GM10847 (cell line): ENCODE measurements around the gene NEUROD2.

Source experiments
- POLR2A ChIP-seq: IDR thresholded peaks from 2 replicates; pipeline ENCODE4 v1.6.1; 2011; ENCODE audit not compliant: insufficient read length; ENCODE audit errors: extremely low read depth

Gene NEUROD2

DNA sequence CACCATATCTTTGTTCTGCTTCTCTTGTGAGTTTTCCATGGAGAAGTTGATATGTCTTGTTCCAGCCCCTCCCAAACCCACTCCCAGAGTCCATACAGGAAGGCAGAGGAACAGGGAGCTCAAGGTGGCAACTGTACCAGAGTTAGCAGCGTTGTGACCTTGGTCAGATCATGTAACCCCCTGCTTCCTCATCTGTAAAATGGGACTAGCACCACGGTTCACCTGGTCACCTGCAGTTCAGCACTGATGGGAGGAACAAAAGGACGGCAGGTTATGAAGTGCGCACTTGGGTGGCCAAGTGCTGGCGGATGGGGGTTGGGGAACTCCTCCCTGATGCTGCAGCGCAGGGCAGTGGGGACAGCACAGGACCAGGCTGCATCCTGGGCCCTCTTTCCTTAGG is 7.7 kb upstream of the NEUROD2 start:
- TF ChIP-seq POLR2A = no peak

DNA sequence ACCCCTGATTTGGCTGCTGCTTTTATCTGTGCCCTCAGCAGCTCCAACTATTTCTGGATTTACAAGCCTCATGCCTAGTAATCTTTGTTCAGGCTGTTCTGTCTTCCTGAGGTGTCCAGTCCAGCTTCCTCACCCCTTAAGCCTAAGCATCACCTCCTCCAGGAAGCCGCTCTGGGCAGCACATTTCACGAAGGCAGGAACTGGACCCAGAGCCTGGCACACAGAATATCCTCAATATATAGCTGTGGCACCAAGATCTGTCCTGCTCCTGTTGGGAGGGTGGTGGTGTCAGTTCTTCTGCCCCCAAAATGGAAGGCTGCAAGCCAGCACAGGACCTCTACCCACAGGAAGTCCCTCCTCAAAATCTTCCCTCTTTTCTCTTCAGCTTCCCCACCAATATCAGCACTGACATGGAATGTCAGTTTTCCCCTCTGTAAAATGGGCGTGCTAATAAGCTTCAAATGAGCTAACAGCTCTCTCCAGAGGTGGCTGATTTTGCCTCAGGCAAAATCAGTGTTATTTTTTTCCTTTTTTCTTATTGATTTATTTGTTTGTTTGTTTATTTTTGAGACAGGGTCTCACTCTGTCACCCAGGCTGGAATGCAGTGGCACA is 6.9 kb upstream of the NEUROD2 start:
- TF ChIP-seq POLR2A = no peak

DNA sequence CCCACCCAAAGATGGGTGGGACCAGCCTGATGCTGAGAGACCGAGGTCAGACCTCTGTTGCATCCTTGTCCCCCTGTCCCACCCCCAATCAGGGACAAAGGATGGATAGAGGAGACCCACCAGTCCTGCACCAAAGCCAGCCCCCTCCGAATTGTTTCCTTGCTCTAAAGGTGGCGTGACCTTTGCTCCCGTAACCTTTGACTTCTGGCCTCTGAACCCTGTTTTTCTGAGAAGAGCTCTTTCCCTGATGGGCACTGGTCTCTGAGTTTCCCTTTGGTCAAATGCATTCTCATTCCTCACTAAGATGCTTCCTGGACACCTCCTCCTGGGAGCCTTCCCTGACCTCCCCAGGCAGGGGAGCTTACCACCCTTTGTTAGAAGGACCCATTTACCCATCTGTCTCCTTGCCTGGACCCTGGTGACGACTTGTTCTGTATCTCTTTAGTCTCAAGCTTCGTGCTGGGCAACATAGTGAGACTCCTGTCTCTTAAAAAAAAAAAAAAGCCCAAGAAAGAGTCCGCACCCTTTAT is 5.3 kb upstream of the NEUROD2 start:
- no peak for TF ChIP-seq POLR2A

DNA sequence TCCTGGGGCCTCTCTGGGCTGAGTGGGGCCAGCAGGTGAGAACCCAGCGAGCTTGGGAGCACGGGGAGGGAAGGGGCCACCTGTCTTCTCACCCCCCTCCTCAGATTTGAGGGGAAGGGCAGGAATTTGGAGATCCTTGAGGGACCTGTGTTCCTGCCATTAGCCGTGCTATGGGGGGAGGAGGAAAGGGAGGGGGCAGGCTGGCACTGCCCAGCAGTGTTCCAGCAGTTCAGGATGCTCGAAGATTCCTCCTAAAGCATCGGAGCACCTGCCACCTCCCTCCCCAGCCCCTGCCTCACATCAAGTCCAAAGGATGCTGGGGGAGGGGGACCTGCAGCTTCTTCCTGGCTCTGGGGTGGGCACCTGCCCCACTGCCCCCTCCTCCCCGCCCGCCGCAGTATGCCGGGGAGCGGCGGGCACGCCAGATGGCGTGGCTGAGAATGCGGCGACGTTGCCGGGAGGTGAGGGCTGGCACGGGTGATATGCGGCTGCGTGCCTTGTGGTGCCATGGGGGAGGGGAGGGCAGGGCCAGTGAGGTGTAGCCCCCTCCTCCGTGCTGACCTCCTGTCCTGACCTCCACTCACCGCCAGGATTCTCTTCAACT is 4.7 kb upstream of the NEUROD2 start:
- TF ChIP-seq POLR2A = no peak

DNA sequence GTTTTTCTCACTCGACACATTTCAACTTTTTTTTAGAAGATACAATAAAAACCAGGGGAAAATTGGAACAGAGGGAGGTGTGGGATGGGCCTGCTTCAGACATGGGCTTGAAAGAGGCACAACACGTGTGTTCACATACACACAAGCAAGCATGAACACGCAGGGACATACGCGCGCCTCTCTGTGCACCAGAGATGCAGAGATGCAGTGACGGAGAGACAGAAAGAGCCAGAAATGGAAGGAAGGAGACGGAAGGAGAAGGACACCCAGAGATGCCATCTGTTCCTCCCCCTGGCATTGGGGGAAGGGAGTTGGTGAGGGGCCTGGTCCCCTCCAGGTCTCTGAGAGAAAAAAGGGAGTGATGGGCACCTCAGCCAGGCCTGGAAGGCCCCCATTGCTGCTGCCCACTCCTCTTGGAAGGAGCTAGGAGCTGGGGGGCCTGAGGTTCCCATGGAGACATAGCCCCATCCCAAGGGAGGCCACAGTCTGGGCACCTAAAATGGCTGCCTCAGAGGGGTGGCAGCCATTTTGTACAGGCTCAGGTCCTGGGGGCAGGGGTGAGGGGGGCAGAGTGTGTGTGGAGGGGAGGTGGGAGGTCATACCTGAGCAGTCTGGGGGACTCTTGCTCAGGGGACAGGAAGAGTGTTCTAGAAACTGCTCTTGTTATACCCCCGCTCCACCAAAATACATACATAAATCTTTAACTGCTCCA is 3.8 kb upstream of the NEUROD2 start:
- no peak for TF ChIP-seq POLR2A

DNA sequence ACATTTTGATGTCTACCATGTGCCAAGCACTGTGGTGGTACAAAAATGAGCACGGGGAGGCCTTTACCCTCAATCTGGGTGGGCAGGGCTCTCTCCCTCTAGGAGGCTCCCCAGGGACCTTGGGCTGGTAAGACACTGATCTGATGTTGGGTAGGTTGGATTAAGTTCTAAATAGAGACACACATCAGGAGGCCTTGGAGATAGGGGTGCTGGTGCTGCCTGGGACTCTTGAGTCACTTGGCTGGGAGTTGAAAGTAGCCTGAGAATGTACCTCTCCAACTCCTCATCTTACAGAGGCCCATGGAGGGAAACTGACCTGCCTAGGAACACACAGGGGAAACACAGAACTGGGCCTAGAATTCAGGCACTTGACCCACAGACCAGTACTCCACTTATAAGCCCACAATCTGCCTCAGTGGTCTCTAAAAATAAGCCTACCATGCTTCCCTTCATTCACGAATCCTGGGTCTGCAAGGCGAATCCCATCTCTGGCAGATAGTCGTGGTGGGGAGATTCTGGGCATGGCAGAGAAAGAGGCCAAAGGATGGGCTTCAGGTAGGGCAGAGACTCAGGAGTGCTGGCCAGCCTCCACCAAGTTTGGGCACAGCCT is 1.8 kb upstream of the NEUROD2 start:
- no peak for TF ChIP-seq POLR2A

DNA sequence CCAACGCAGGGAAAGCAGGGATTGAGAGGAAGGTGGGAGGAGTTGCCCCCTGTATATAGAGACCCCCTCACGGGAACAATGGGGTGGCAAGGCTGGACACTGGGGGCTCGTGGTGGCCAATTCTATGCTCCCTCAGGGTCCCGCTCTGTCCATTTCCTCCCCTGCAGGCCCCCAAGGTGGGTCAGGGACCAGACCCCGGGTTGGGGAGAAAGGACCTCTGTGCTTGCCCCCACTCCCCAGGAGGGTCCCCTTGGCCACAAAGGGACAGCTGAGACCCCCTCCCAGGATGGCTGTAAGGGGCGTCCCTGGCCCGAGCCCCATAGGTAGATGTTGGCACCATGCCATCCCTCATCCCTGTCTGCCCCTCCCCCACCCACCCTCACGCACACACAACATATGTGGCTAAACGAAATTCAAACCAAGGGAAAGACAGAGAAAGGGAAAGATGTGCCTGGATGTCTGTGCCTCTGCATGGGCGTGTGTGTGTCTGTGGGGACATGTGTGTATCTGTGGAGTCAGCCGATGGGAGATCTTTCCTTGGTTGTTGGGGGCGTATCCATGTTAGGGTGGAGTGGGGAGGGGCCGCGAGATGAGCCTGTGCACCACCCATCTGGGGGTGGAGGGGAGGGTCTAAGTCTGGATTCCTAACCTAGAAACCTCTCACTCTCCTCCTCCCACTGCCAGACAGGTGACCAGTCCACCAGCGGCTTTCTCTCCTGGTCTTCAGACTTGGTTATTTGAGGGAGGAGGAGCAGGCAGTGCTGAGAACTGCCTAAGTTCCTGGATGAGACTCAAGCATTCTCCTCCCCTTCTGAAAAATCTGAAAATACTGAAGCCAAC is 642 bp upstream of the NEUROD2 start:
- TF ChIP-seq POLR2A = no peak

DNA sequence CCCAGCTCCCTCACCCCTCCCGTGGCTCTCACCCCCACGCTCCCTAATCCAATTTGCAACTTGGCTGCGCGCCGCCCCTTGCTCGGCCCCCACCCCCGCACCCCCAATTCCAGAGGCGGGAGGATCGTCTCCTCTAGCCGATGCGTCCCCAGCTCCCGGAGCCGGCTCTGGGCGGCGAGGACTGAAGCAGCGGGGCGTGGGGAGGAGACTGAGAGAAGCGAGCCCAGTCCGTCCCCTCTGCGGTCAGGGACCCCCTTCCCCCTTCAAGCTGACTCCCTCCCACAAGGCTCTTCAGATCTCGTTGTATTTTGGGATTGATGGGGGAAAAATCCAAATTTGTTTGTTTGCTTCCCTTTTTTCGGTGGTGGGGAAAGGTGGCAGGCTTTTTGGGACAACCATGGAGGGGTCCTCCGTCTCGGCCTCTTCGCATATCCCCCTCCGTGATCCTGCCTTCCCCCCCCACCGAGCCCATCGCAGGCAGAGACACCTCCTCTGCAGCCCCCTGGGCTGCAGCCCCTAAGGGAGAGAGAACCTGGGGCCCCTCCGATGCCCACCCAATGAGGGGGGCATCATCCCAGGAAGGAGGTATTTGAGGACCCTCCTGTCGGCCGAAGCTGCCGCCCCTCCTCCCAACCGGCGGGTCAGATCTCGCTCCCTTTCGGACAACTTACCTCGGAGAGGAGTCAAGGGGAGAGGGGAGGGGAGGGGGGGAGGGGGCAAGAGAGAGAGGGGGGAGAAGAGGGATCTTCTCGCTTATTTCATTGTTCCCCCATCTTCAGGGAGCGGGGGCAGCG is 466 bp downstream of the NEUROD2 start:
- TF ChIP-seq POLR2A = no peak

DNA sequence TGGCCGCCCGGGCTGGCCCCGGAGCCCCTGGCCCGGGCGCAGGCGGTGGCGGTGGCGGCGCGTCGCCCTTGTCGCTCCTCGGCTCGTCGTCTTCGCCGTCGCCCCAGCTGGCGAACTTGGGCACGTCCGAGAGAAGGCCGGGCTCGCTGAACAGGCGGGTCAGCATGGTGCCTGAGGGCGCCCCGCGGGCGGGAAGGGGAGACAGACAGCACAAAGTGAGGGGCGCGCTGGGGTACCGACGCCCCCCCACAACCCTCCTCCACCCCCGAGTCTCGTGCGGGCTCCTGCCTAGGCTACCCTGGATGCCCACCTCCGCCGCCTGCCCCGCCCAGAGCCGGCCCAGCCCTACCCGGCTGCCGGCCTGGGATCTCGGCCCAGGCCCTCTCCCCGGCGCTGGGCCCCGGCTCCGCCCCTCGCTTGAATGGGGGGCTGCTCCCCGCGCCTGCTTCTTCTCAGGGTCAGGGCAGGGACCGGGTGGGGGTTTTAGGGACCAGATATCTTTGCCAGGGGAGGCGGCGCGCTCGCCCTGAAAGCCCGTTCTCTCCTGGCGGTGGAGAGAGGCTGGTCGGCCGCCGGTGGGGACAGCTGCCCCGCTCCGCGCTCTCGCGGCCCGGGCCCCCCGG is 1.2 kb downstream of the NEUROD2 start:
- TF ChIP-seq POLR2A = no peak

DNA sequence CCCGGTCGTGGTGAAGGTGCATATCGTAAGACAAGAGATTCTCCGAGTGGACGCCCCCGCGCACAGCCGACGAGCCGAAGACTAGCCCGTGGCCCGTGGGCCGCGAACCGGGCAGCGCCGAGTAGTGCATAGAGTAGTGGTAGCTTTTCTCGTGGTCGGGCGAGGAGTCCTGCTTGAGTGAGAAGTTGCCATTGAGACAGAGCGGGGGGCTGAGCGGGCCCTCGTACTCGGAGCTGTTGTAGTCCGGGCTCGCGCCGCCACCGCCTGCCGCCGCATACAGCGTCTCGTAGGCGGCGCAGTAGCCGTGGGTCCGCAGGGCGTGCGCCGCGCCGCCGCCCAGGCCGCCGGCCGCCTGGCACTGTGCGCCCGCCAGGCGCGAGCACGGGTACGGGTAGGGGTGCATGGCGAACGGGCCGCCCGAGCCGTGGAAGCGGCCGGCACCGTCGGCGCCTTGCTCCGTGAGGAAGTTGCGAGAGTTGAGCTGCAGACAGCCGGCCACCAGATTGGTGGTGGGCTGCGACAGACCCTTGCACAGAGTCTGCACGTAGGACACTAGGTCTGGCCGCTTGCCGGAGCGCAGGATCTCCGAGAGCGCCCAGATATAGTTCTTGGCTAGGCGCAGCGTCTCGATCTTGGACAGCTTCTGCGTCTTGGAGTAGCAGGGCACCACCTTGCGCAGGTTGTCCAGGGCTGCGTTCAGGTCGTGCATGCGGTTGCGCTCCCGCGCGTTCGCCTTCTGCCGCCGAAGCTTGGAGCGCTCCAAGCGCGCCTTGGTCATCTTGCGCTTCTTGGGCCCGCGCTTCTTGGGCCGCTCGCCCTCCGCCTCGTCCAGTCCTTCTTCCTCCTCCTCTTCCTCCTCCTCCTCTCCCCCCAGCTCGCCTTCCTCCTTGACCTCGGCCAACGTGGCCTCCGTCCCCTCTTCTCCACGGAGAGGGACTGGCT is 2.0 kb downstream of the NEUROD2 start:
- TF ChIP-seq POLR2A = no peak

DNA sequence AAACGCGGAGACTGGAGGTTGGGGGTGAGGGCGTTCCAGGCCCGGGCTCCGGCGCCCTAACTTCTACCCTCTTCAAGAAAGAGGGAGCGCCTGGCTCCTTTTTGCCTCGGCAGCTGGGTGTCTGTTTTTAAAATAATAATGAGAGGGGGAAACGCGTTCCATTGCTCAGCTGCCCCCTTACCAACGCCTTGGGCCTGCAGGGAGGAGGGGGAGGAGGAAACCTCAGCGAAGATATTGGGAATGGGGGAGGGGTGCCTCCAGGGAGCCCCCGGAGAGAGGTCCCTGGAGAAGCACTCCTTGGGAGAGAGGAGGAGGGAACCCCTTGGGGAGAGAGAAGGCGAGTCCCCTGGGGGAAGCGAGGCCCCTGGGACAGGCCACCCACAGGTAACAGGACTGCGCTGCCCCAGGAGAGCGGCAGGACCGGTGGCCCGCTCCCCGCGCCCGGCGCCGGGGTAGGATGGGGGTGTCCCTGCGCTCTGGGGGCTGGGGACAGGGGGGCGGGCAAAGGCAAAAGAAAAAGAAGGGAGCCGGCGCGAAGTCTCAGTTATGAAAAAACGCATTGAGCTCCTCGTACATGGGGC is 2.7 kb downstream of the NEUROD2 start:
- TF ChIP-seq POLR2A = no peak

DNA sequence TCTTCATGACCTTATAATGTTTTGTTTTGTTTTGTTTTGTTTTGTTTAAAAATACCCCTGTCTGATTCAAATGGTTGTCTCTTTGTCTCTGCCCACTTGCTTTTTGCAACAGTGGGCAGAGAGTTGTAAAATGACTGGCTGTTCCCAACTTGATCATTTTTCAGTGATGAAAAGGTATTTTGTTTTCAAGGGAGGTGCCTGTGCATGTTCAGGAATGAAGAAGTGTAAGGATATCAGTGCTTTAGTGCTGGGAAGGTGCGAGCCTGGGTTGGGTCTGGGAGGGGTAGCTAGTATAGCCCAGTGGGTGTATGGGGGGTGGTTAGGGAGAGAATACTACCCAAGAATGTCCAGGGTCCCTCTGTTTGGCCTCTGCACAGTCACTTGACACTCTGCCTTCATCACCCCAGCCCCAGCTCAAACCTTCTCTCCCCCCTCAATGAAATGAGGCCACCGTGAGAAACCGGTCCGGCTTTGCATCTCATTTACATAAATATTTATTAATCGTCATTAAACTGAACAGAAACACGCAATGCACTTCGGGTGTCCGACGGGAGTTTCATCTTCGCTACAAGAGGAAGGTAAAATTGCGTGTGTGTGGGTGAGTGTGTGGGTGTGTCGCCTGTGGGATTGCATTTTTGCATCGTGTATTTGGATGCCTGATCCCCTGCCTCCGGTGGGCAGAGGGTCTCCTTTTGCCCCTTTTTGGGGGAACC is 4.3 kb downstream of the NEUROD2 start:
- no peak for TF ChIP-seq POLR2A
